Neural cell (in vitro differentiated cells): Measurements from ENCODE around the gene RNGTT.

Experiments
- EP300 ChIP-seq: fragments of 450-650 bp; conservative IDR thresholded peaks from 2 replicates; pipeline ENCODE4 v1.6.1; 2014; ENCODE audit warnings: antibody characterized with exemption, mild to moderate bottlenecking, moderate library complexity; ENCODE audit not compliant: poor library complexity, severe bottlenecking
- EZH2 ChIP-seq: fragments of 200-600, 300-800 bp; shearing (Covaris generic), sonication (generic); IDR thresholded peaks from 2 replicates; pipeline ENCODE4 v1.6.1; 2014; ENCODE audit warnings: antibody characterized with exemption, low read length, borderline replicate concordance, mild to moderate bottlenecking; ENCODE audit not compliant: insufficient read depth, poor library complexity, severe bottlenecking
- POLR2AphosphoS5 ChIP-seq: IDR thresholded peaks from 2 replicates; pipeline ENCODE4 v1.6.1; 2012
- REST ChIP-seq: IDR thresholded peaks from 2 replicates; pipeline ENCODE4 v1.6.1; 2012; ENCODE audit warnings: borderline replicate concordance
- TF ChIP-seq, protein P1 (sequence below): fragments of 450-650 bp; IDR thresholded peaks from 2 replicates; pipeline ENCODE4 v1.5.1; 2014; ENCODE audit warnings: antibody characterized with exemption, mild to moderate bottlenecking, moderate library complexity; ENCODE audit not compliant: poor library complexity, severe bottlenecking

GRCh38 chr6:88952065-88952704 is 11.2 kb downstream of the RNGTT start:
- no peak for TF ChIP-seq EP300
- TF ChIP-seq, protein P1, sequence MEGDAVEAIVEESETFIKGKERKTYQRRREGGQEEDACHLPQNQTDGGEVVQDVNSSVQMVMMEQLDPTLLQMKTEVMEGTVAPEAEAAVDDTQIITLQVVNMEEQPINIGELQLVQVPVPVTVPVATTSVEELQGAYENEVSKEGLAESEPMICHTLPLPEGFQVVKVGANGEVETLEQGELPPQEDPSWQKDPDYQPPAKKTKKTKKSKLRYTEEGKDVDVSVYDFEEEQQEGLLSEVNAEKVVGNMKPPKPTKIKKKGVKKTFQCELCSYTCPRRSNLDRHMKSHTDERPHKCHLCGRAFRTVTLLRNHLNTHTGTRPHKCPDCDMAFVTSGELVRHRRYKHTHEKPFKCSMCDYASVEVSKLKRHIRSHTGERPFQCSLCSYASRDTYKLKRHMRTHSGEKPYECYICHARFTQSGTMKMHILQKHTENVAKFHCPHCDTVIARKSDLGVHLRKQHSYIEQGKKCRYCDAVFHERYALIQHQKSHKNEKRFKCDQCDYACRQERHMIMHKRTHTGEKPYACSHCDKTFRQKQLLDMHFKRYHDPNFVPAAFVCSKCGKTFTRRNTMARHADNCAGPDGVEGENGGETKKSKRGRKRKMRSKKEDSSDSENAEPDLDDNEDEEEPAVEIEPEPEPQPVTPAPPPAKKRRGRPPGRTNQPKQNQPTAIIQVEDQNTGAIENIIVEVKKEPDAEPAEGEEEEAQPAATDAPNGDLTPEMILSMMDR: no peak
- TF ChIP-seq EZH2: no peak
- no peak for TF ChIP-seq POLR2AphosphoS5
- no peak for TF ChIP-seq REST
